SK-N-SH (cell line): ENCODE measurements around the gene ITPRID1.

Source experiments
- CTCF ChIP-seq: fragments of 200-600 bp; sonication (generic); IDR thresholded peaks from 2 replicates; pipeline ENCODE4 v1.6.1; 2017; ENCODE audit warnings: antibody characterized with exemption, mild to moderate bottlenecking, moderate library complexity
- ELF1 ChIP-seq: IDR thresholded peaks from 2 replicates; pipeline ENCODE4 v1.4.0; 2012
- EP300 ChIP-seq, 2 experiments: IDR thresholded peaks; 2 replicates each; pipeline versions ENCODE4 v1.4.0 to v1.6.1; 2012; ENCODE audit warnings: borderline replicate concordance in 1 of 2, low read depth in 1 of 2, low read length in 1 of 2
- EZH2phosphoT487 ChIP-seq: fragments of 200-600 bp; sonication (generic); IDR thresholded peaks from 2 replicates; pipeline ENCODE4 v1.6.1; 2017; ENCODE audit warnings: low read depth, mixed run types, mild to moderate bottlenecking, antibody characterized with exemption, moderate library complexity, borderline replicate concordance
- RAD21 ChIP-seq: IDR thresholded peaks from 2 replicates; pipeline ENCODE4 v1.6.1; 2012; ENCODE audit warnings: mild to moderate bottlenecking, low read length
- RFX5 ChIP-seq: IDR thresholded peaks from 2 replicates; pipeline ENCODE4 v1.6.1; 2012; ENCODE audit warnings: mild to moderate bottlenecking, improper control_type of control experiment, low read length
- SIN3A ChIP-seq: IDR thresholded peaks from 2 replicates; pipeline ENCODE4 v1.6.1; 2012; ENCODE audit warnings: low read depth, mild to moderate bottlenecking, low read length, moderate library complexity, borderline replicate concordance
- USF1 ChIP-seq: IDR thresholded peaks from 2 replicates; pipeline ENCODE4 v1.4.0; 2012; ENCODE audit warnings: low read depth, borderline replicate concordance
- YY1 ChIP-seq: IDR thresholded peaks from 2 replicates; pipeline ENCODE4 v1.4.0; 2012; ENCODE audit warnings: low read depth, mild to moderate bottlenecking

GRCh38 chr7:31464601-31465000 lies 49.3 kb upstream of the ITPRID1 start:
- TF ChIP-seq CTCF (no peak), USF1 (no peak), EZH2phosphoT487 (no peak), RFX5 (no peak), SIN3A (no peak), ELF1 (no peak), RAD21 (no peak), YY1 (no peak), EP300 (IDR thresholded peaks at IDR 0.05; ENCODE audit: borderline replicate concordance in 1 of 2, low read depth in 1 of 2, low read length in 1 of 2) (no peak)
